Sciatic nerve (tissue), 2 donors: ENCODE data around the gene ARHGDIB. TPM values are rescaled to one million over a fixed set of nuclear protein-coding genes. Genes with fewer than 3 reads are reported as not detected.

ENCODE experiments used
- ATAC-seq: fragments of 200-7000 bp; cut with Tn5 transposase; one replicate; pipeline ENCODE4 v1.9.1; 2020; ENCODE audit warnings: mild to moderate bottlenecking, moderate library complexity
- DNase-seq: peaks from one replicate; pipeline ENCODE4 v3.0.0-alpha.2; 2020; ENCODE audit warnings: low spot score
- intact Hi-C: fragments of 100-400 bp; cut with DNase I; formaldehyde crosslinking; loops from one replicate; pipeline ENCODE4 v1.14.2; 2022
- total RNA-seq: library from RNA; stranded (reverse); fragmentation: NEBNext Ultra II Directional; extraction: Animal tissue kit (Norgen Biotek cat#: 25700); gene quantifications from one replicate; pipeline ENCODE4 v1.2.1, GENCODE V29; 2021
- donor health status: DM: no; HTN: no; CAD: no.
- donor health status: DM: no; HTN: no; CAD: no.

ARHGDIB gene
- total RNA-seq, 1 donor from 2014 or later: 73.5 TPM

DNA sequence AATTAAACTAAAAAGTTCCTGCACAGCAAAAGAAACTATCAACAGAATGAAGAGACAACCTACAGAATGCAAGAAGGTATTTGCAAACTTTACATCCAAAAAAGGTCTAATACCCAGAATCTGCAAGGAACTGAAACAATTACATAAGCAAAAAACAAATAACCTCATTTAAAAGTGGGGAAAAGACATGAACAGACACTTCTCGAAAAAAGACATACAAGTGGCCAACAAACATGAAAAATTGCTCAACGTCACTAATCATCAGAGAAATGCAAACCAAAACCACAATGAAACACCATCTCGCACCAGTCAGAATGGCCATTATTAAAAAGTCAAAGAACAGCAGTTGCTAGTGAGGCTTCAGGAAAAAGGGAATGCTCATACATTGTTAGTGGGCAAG is 26.6 kb upstream of the ARHGDIB start:
- ATAC-seq (no peak), DNase-seq (no peak)
- intact Hi-C loops: no loop called here

DNA sequence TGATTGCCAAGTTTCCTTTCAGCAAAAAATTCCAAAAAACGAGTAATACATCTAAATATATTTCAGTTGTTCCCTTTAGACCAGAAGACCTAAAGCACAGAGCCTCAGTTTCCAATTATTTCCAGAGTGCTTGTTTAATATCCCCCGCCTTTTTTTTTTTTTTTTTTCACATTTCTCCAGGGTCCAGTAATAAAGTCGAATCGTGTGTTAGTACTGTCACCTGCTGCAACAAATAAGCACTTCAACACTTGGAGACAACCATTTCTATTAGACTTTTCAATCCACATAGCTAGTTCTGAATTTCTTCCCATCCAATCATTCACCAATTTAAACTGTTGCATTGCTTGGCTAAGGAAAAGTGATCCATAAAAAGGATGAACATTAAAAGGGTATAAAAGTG is 25.0 kb upstream of the ARHGDIB start:
- ATAC-seq: no peak
- no peak for DNase-seq
- intact Hi-C loops: no loop called here

DNA sequence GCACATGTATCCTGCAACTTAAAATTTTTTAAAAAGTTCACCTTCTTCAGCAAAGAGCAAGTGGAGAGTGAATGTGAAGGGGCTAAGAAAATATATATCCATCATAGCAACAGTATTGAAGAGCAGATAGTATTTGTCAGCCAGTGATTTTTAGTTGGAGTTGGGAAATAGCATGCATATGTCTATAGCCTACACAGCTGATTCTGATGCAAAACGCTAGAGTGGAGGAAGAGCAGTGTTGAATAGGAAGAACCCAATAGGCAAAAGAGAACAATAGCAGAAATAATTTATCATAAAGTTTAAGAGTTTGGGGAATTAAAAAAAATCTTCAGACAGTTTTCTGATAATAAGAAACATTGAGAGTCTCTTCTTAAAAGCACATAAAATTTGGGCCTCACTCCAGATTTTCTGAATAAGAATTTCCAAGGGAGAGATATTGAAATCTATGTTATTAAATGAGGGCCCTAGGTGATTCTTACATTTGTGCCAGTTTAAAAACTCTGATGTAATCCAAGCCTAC is 23.4 kb upstream of the ARHGDIB start:
- ATAC-seq (no peak), DNase-seq (no peak)
- intact Hi-C loops: no loop called here

DNA sequence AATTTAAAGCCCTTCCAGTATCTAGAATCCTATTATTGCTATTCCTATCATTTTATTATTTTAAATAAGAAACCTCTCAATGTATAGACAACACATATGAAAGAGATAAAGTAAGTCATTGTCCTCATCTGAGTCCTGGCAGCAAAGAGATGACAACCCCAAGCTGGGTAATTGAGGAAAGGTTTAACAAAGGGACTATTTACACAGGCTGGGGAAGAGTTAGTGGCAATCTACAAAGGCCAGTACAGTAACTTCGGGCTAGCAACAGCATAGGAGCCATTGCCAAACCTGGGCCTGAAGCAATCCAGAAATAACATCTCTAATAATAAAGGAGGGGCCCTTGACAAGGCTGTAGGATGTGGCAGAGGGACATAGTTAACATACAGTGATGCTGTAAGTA is 22.6 kb upstream of the ARHGDIB start:
- ATAC-seq: no peak
- intact Hi-C loops: no loop called here
- DNase-seq: no peak

DNA sequence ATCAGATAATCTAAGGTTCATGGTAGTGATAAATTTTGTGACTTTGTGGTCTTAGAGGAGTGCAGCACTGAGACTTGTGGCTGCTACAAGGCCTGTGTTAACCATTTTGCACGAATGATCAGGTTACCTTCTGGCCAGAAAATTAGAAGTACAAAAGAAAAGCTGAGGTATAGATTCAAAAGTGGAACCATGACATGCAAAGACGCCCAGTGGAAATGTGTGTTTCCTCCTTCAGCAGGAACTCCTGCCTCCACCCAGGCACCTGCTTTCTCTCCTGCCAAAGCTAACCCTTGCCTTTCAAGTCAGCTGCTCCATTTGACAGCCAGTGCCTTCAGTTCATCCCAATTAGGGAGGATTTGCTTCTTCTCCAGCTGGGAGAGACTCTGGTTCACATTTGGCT is 21.6 kb upstream of the ARHGDIB start:
- intact Hi-C loops: no loop called here
- ATAC-seq (no peak), DNase-seq (no peak)

DNA sequence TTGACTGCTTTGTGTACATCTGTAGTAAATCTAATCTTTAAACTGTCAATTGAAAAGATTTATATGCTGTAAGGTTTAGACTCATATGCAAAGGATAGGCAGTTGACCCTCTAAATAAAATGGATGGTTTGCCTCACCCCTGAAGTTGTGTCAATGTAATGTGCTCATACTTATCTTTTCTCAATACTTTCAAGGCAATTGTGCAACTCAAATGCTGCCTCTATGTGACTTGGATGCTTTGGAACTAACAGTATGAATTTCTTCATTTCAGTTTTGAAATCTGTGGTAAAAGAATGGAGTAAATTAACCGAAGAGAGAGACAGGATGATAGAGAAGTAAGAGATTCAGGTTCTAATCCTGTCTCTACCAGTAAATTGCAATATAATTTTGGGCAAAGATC is 21.2 kb upstream of the ARHGDIB start:
- ATAC-seq: no peak
- intact Hi-C loops: no loop called here
- no peak for DNase-seq

DNA sequence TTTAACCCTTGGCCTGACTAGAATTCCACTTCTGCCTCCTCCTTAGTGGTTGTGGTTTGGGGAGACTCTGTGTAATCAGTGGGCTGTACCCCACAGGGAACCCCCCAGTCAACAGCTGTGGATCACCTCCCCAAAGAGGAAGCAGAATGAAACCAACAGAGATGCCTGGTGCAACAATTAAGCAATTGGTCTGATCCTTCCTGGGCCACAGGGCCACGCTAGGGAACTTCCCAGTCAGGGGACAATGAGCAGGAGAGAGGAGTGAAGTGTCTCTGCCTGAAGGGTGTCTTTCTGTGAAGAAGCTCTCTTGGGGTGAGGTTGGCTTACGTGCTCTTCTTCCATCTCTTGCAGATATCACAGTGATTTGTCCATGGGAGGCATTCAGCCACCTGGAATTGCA is 19.6 kb upstream of the ARHGDIB start:
- intact Hi-C loops: no loop called here
- ATAC-seq (no peak), DNase-seq (no peak)

DNA sequence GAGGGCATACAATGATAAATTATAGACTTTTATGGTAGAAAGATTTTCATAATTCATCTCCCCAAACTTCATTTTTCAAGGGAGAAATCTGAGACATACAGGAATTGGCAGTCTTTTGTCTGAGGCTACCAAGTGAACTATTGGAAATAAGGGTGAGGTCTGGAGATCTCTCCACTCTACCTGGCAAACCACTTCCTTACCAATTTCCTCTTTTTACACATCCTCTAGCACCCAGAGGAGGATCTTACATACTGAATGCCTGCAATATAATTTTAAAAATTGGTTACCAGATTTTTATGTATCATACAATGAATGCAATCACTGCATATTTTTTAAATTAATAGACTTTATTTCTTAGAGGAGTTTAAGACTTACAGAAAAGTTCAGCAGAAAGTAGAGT is 18.1 kb upstream of the ARHGDIB start:
- ATAC-seq (no peak), DNase-seq (no peak)
- intact Hi-C loops: no loop called here

DNA sequence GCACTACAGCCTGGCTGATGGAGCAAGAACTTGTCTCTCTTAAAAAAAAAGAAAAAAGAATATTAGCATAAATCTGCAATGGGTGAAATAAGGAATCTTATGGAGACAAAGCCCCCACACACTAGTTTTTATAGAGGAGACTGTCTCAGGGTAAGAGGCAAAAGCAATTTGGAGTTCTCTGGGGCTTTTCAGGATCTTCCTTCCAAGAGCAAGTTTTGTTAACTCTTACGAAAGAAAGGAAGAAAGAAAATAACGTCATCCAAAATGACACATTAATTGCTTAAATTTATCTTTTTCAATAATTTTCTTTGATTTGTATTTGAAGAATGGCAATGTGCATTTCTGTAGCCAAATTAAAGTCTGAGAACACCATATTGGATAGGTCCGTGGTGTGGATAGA is 15.3 kb upstream of the ARHGDIB start:
- DNase-seq (no peak), ATAC-seq (no peak)
- intact Hi-C loops: no loop called here

DNA sequence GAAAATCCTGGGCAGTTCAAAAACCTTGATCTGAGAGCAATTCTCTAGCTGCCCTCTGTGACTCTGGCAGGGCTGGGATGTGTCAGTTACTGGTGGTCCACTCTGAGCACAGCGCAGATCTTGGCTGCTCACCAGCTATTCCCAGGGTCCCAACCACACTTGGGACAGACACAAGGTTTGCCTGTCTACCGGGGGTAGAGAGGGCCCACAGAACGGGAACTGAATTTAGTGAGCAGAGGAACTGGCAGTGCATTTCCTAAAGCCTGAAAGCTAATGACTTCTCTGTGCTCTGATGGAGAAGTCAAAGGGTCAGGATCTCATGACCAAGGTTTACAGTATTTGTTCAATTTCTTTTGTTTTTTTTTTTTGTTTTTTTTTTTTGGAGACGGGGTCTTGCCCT is 14.1 kb upstream of the ARHGDIB start:
- ATAC-seq (no peak), DNase-seq (no peak)
- intact Hi-C loops: no loop called here

DNA sequence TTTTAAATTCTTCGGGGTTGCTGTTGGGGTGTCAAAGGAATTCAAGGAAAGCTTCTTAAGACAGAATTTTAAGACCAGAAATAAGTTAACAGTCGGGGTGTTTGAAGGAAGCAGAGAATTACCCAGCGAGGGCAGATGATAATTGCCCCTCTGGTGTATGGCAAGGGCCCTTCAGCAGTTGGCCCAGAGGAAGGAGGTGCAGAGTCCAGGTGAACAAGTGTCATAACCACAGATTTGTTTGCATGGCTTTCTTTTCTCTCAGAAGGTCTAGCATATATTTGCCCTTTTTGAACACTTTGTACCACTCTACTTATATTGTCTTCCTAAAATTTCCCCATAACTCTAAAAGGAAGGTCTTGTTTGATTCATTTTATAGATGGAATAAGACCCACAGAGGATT is 13.2 kb upstream of the ARHGDIB start:
- DNase-seq: no peak
- intact Hi-C loops: no loop called here
- ATAC-seq: no peak

DNA sequence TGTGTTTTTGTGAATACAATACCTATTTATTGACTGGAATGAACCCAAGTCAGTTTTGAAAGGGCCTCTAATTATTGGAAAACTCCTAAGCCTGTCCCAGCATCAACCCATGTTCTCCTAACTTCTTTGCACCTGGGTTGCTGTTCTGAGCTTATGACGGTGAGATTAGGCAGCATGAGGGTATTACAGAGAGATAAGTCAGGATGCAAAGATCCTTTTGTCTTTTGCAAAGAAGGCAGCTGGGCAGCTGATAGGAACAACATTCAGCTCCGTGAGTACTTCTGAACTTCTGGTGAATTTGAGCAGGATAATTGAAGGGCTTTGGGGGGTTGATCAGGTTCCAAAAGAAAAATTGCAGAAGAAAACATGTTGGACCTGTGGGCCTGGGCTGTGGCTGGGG is 11.4 kb upstream of the ARHGDIB start, which contains the start of gene PDE6H:
Gene PDE6H (plus strand): TSS at position 227 of the 400 bp plus-strand sequence. CDS start 4,971 bp downstream, outside the sequence.
- DNase-seq (no peak), ATAC-seq (no peak)
- intact Hi-C loops: no loop called here

DNA sequence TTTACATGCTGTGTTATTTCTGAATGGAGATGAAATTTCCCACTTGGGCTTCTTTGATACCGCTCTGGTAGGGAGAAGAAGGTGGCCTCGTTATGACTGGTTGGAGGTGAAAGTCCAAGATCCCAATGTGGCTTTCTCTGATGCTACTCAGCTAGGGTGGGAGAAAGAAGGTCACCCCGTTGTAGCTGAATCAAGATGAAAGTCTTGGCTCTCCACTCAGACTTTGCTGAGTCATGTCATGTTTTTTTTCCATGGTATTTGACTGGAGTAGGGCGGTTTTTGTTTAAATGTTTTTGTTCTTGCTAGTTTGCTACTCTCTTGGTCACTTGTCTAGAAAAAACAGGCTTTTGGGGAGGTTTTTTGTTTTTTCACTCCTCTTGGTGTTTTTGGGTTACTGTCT is 9.1 kb upstream of the ARHGDIB start:
- intact Hi-C loops: no loop called here
- no peak for ATAC-seq
- DNase-seq: no peak

DNA sequence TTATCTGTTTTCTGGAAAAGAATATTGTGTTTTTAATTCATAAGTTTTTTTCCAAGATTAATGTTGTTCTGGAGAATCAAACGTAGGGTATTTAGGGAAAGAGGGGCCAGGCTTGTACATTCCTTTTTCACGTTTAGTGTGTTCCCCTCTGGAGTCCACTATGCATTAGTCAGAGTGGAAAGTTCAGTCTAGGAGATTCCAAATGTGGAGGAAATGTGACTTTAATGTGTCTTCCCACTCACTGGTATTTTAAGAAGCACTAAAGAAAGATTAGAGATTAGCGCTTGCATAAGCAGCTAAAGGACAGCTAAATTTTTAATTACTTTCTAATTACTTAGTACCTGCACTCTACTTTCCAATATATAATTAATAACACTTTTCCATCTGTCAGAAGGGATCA is 7.1 kb upstream of the ARHGDIB start:
- intact Hi-C loops: no loop called here
- ATAC-seq (no peak), DNase-seq (no peak)

DNA sequence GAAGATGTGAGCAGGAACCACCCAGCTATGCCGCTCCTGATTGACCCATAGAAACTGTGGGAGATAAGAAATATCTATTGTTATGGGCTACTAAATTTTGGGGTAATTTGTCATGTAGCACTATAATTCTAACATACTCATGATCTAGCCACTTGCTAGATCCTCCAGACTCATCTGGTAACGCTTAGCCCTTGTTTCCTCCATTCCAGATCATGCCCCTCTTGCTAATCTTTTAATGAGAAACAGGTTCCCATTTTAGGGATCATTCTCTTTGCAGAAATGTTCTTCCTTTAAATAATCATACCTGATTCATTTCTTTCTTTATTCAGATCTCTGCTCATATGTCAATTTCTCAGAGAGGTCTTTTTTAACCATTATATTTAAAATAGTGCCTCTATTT is 3.8 kb upstream of the ARHGDIB start:
- intact Hi-C loops: no loop called here
- ATAC-seq (peak; percentile 31), DNase-seq (no peak)

DNA sequence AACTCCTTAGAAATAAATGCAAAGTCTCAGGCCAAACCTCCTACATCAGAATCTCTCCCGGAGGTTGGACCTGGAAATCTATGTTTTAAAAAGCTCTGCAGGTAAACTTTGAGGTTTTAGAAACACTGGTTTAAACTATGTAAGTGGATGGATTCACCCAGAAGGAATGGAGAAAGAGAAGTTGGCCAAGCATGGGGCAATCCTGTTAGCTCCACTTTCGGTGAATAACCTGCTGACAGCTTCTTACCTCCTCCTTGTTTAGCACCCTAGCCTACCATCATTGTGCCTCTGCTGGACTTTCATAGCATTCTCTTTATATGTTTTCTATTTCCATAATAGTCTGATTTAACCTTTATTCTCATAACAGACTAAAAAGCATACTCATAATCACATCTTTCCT is 3.0 kb upstream of the ARHGDIB start:
- ATAC-seq: no peak
- DNase-seq: no peak
- intact Hi-C loops: no loop called here

DNA sequence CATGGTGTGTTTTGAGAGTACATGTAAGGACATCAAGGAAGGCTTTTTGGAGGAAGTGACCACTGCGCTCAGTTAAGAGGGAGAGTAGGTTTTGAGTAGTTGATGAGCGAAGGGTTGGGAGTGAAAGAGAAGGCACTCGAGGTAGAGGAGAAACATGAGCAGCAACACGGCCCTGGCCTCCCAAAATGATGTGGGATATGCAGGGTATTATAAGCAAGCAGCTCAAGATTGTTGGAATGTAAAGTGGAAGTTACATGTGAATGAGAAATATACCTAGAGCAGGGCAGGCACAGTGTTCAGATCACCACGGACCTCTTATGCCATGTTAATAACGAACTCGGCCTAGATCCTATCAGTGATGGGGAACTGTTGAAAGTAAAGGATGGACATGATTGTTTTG is 2.1 kb upstream of the ARHGDIB start:
- ATAC-seq: no peak
- no peak for DNase-seq
- intact Hi-C loops: no loop called here

DNA sequence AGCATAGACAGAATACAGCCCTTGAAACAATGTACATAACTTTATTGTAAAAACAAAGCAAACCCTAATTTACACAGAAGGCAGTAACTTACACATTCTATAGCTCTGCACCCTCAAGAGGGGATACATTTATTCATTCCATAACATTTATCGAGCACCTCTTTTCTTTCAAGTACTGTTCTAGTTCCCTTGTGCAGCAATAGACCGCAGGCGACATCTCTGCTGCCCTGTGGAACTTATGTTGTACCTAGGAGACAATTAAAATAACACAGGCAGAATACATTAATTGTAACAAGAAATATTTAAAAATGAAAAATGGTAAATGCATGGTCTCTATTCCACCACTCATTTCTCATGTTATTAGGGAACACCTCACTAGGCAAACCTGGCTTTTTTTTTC is 1.4 kb upstream of the ARHGDIB start:
- no peak for ATAC-seq
- intact Hi-C loops: no loop called here
- DNase-seq: no peak

DNA sequence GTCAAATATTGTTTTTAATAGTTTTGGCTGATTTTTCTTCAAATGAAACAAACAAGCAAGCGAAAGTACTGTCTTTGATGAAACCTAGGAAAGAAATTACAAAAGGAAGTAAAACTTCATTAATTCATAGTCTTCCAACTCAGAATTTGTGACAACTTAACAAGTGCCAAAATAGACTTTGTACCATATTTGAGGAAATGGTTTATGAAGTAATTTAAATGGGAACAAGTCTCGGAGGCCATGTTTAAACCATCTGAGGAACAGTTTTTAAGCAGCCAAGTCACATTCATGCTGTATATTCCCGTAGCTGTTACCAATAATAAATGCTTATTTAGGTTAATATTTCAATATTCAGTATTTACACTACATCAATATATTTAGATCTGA is 745 bp upstream of the ARHGDIB start:
- DNase-seq: no peak
- intact Hi-C loops: no loop called here
- ATAC-seq: no peak

DNA sequence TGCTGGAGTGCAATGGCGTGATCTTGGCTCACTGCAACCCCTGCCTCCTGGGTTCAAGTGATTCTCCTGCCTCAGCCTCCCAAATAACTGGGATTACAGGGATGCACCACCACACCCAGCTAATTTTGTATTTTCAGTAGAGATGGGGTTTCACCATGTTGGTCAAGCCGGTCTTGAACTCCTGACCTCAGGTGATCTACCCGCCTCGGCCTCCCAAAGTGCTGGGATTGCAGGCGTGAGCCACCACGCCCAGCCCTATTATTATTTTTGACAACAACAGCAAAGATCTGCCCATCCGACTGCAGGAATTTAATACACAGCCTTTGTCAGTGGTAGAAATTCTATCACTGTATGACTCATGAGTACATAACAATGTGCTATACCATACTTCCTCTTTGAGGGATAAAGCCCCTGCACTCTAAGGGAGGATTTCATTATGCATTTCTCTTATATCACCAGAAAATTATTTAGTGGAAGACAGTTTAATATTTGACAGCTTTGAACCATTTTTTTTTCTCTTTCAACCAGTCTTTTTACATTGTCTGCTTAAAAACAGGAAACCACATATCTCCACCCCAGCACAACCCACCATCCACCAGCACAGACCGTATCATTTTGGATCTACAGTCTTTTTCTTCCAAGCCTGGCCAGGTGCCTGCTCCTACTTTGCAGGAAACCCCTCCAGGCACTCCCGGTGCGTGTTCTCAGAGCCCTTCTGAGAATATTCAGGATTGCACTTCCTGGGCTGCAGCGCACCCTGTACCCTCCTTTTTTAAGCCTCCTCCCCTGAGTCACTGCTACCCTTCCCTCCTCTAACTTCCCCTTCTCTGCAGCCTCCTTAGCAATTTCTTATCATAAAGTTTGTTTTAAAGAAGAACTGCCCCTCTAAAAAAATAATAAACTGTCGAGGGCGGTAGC is 594 bp downstream of the ARHGDIB start:
- peak; percentile 53 for ATAC-seq
- intact Hi-C loops: no loop called here
- DNase-seq: no peak

DNA sequence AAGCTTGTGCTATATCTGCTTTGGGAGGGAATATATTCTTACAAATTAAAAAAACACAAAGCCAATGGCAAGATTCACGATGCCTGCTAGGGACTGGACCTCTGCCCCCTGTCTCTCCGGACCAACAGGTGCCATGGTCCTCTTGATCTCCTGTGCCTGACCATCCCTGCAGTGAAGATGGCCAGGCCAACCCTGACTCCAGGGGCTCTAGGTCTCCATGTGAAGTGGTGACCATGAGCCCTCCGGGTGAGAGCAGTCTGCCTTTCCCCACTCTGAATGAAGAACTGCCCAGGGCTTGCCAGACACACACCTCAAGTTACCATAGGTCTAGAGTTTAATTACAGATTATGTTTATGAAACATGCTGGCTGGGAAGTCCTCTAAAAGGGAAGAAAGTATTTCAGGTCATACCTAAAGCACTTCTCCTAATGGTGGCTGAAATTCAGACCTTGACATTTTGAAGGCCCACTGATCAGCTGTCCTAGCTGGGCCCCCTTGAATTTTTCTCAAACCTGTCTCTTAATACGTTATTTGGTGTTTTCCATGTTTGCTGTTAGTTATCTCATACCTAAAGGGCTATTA is 1.4 kb downstream of the ARHGDIB start:
- intact Hi-C loops: no loop called here
- no peak for DNase-seq
- no peak for ATAC-seq
